HCT116 (cell line): Measurements from ENCODE around the gene NDUFB2. TPM values are rescaled to one million over a fixed set of nuclear protein-coding genes. Genes with fewer than 3 reads are reported as not detected.

Source experiments
- ATAC-seq: fragments of 200-7000 bp; cut with Tn5 transposase; 2 replicates; pipeline ENCODE4 v1.9.1; 2020; ENCODE audit warnings: mild to moderate bottlenecking, moderate library complexity
- BruUV-seq: library from RNA; stranded (reverse); fragments of 400-500 nt; replicated peaks from 2 replicates; lab custom pipeline; 2021; lab: Mats Ljungman, UMichigan
- CTCF ChIA-PET: fragments of 300-600 bp; sonication (Branson Sonifier 250); formaldehyde crosslinking; loops from one replicate; lab custom pipeline; 2021; ENCODE audit warnings: antibody characterized with exemption; lab: Charles Lee
- POLR2A ChIA-PET: fragments of 300-600, 350-600 bp; sonication (Branson Sonifier 250); formaldehyde crosslinking; loops from one replicate; lab custom pipeline; 2021; ENCODE audit warnings: antibody characterized with exemption; lab: Charles Lee
- RAD21 ChIA-PET, 2 experiments: fragments of 300-600 bp; sonication (Branson Sonifier 250); formaldehyde crosslinking; loops; one replicate each; lab custom pipeline; 2023; ENCODE audit warnings: low total read pairs in 2 of 2; ENCODE audit not compliant: uncharacterized antibody in 2 of 2, unreplicated experiment in 2 of 2, low non-redundant PET in 1 of 2; lab: Charles Lee
- DNase-seq: peaks from one replicate; pipeline ENCODE4 v3.0.0-alpha.2; 2010; ENCODE audit warnings: low read depth, low spot score
- H2AFZ ChIP-seq: fragments of 200-600 bp; shearing (Covaris generic), sonication (generic); 2 replicates; pipeline ENCODE4 v1.6.1; 2017; ENCODE audit warnings: low read depth, mixed run types, mixed read lengths, antibody characterized with exemption, low read length; ENCODE audit not compliant: poor library complexity, severe bottlenecking
- H3K27ac ChIP-seq: 2 replicates; pipeline ENCODE4 v1.5.1; 2012; ENCODE audit warnings: low read depth, low read length
- H3K27me3 ChIP-seq: fragments of 200-600 bp; sonication (generic); 2 replicates; pipeline ENCODE4 v1.6.1; 2016; ENCODE audit warnings: mixed run types, low read length, mixed read lengths; ENCODE audit not compliant: insufficient read depth
- H3K36me3 ChIP-seq, 2 experiments: fragments of 200-500 bp in 1 of 2; fragments of 200-600 bp in 1 of 2; sonication (Bioruptor generic) in 1 of 2; sonication (generic) in 1 of 2; 2 replicates each; pipeline versions ENCODE4 v1.5.1 to v1.6.1; 2014 to 2016; ENCODE audit warnings: low read length in 2 of 2, inconsistent platforms in 1 of 2, mixed read lengths in 1 of 2, mixed run types in 1 of 2; ENCODE audit not compliant: insufficient read depth in 2 of 2, control insufficient read depth in 1 of 2
- H3K4me1 ChIP-seq, 2 experiments: fragments of 200-600 bp in 1 of 2; sonication (generic) in 1 of 2; 2 replicates each; pipeline versions ENCODE4 v1.5.1 to v1.6.1; 2012 to 2017; ENCODE audit warnings: low read length in 2 of 2, inconsistent platforms in 1 of 2, mild to moderate bottlenecking in 1 of 2, mixed read lengths in 1 of 2, mixed run types in 1 of 2, moderate library complexity in 1 of 2; ENCODE audit not compliant: insufficient read depth in 2 of 2, control insufficient read depth in 1 of 2
- H3K4me2 ChIP-seq: fragments of 200-600 bp; sonication (generic); 2 replicates; pipeline ENCODE4 v1.6.1; 2017; ENCODE audit warnings: mixed run types, low read length, mixed read lengths
- H3K4me3 ChIP-seq, 2 experiments: fragments of 200-600 bp in 1 of 2; sonication (generic) in 1 of 2; replicated peaks in 1 of 2; 2 replicates each; pipeline ENCODE4 v1.5.1; 2011 to 2016; ENCODE audit warnings: low read length in 2 of 2, control low read depth in 1 of 2, low read depth in 1 of 2, mild to moderate bottlenecking in 1 of 2, mixed read lengths in 1 of 2, mixed run types in 1 of 2
- H3K79me2 ChIP-seq: fragments of 200-600 bp; sonication (generic); 2 replicates; pipeline ENCODE4 v1.6.1; 2017; ENCODE audit warnings: mild to moderate bottlenecking, mixed run types, low read length, moderate library complexity, mixed read lengths; ENCODE audit not compliant: insufficient read depth
- H3K9ac ChIP-seq: fragments of 200-600 bp; sonication (generic); 2 replicates; pipeline ENCODE4 v1.6.1; 2016; ENCODE audit warnings: low read length, mixed read lengths
- H3K9me2 ChIP-seq: fragments of 200-600 bp; sonication (generic), shearing (Covaris generic); 2 replicates; pipeline ENCODE4 v1.6.1; 2017; ENCODE audit warnings: mixed run types, mild to moderate bottlenecking, moderate library complexity; ENCODE audit not compliant: insufficient read depth
- H3K9me3 ChIP-seq, 2 experiments: fragments of 200-500 bp in 1 of 2; fragments of 200-600 bp in 1 of 2; sonication (Bioruptor generic) in 1 of 2; sonication (generic) in 1 of 2; 2 replicates each; pipeline ENCODE4 v1.6.1; 2014 to 2017; ENCODE audit warnings: low read length in 2 of 2, mixed read lengths in 2 of 2, inconsistent platforms in 1 of 2, low read depth in 1 of 2, mild to moderate bottlenecking in 1 of 2, mixed run types in 1 of 2, moderate library complexity in 1 of 2; ENCODE audit not compliant: control insufficient read depth in 1 of 2, insufficient read depth in 1 of 2
- H4K20me1 ChIP-seq: fragments of 200-600 bp; sonication (generic), shearing (Covaris generic); 2 replicates; pipeline ENCODE4 v1.6.1; 2017; ENCODE audit warnings: mixed run types, mild to moderate bottlenecking, moderate library complexity; ENCODE audit not compliant: insufficient read depth
- ATF3 ChIP-seq: IDR thresholded peaks from 2 replicates; pipeline ENCODE4 v1.6.1; 2012
- FOSL1 ChIP-seq: IDR thresholded peaks from 2 replicates; pipeline ENCODE4 v1.6.1; 2012; ENCODE audit warnings: low read depth
- JUND ChIP-seq: IDR thresholded peaks from 2 replicates; pipeline ENCODE4 v1.6.1; 2012
- RAD21 ChIP-seq: IDR thresholded peaks from 2 replicates; pipeline ENCODE4 v1.6.1; 2012; ENCODE audit warnings: low read depth, mild to moderate bottlenecking
- SP1 ChIP-seq: IDR thresholded peaks from 2 replicates; pipeline ENCODE4 v1.6.1; 2012; ENCODE audit warnings: low read depth
- YY1 ChIP-seq: IDR thresholded peaks from 2 replicates; pipeline ENCODE4 v1.6.1; 2011; ENCODE audit warnings: low read length, low read depth, moderate library complexity, mild to moderate bottlenecking; ENCODE audit not compliant: insufficient replicate concordance; ENCODE audit errors: extremely low read depth
- ZBTB33 ChIP-seq: IDR thresholded peaks from 2 replicates; pipeline ENCODE4 v1.6.1; 2011; ENCODE audit warnings: mild to moderate bottlenecking, low read length, moderate library complexity; ENCODE audit not compliant: insufficient replicate concordance; ENCODE audit errors: extremely low read depth
- ZFX ChIP-seq: fragments of 450-650 bp; IDR thresholded peaks from 2 replicates; pipeline ENCODE4 v1.6.1; 2017
- intact Hi-C: fragments of 100-400 bp; cut with micrococcal nuclease; formaldehyde crosslinking; loops from 2 replicates; pipeline ENCODE4 v1.10.0; 2022
- total RNA-seq: library from RNA; stranded (reverse); gene quantifications from one replicate; pipeline ENCODE4 v1.2.1, GENCODE V29; 2021; ENCODE audit not compliant: unreplicated experiment

The NDUFB2 gene
- total RNA-seq, 1 experiment from 2014 or later = 143 TPM

DNA sequence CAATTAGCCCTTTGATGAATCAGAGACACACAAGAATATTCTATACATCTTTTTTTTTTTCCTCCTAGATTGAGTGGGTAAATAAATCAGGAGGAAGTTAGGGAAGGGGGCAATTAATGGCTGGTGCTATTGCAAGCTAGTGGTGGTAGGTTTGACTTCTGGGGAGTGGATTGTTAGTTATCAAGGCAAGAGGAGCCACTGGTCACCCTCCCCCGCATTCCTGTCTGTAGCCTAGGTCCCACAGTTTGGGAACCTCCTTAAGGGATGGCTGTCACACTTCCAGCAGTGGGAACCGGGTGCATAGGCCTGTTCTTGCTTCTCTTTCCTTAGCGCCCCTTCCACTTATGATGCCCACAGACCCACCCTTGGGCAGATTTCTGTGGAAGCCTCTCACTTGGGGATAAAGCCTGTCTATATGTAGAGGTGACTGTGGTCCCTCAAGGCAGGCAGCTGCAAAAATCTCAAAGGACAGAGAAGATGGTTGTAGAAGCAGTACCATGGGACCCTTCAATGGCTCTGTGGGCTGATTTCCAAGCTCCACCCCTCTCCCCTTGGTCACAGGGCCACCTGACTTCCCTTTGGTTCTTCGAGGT lies 26.1 kb upstream of the NDUFB2 start:
- intact Hi-C loops = loop anchor here (5.0 kb wide), 1 partner anchor 862 kb away; no protein-coding TSS in a partner anchor
- TF ChIP-seq YY1 (no peak), FOSL1 (no peak), ATF3 (no peak), ZBTB33 (no peak), SP1 (no peak), ZFX (no peak), RAD21 (no peak), JUND (no peak)
- TF ChIP-seq, all 23 proteins: peak for 0
- no peak overlapping the region for H3K4me2 ChIP-seq
- H3K79me2 ChIP-seq = no peaks in the 10 kb centered on the region
- no peaks in the 10 kb centered on the region for H4K20me1 ChIP-seq
- peaks cover 9 to 27% of the 10 kb centered on the region in 2 experiments for H3K4me1 ChIP-seq
- H3K9ac ChIP-seq = no peak overlapping the region
- no peaks in the 10 kb centered on the region for H3K27me3 ChIP-seq
- H3K36me3 ChIP-seq = no peaks in the 10 kb centered on the region
- no peaks in the 10 kb centered on the region for H3K9me3 ChIP-seq
- ChIA-PET RAD21 (no interaction called here), POLR2A (no interaction called here), CTCF (no interaction called here)
- H3K27ac ChIP-seq = no peak overlapping the region
- ATAC-seq (no peak), DNase-seq (no peak)
- no peak overlapping the region for H2AFZ ChIP-seq
- no peaks in the 10 kb centered on the region for H3K9me2 ChIP-seq
- no peak overlapping the region for H3K4me3 ChIP-seq
- BruUV-seq = no TSS peak
